ENCODE data around the gene GAB3.

GRCh38 chrX:154739952-154740465, 10.9 kb downstream of the GAB3 start:
- TF ChIP-seq, protein P1, sequence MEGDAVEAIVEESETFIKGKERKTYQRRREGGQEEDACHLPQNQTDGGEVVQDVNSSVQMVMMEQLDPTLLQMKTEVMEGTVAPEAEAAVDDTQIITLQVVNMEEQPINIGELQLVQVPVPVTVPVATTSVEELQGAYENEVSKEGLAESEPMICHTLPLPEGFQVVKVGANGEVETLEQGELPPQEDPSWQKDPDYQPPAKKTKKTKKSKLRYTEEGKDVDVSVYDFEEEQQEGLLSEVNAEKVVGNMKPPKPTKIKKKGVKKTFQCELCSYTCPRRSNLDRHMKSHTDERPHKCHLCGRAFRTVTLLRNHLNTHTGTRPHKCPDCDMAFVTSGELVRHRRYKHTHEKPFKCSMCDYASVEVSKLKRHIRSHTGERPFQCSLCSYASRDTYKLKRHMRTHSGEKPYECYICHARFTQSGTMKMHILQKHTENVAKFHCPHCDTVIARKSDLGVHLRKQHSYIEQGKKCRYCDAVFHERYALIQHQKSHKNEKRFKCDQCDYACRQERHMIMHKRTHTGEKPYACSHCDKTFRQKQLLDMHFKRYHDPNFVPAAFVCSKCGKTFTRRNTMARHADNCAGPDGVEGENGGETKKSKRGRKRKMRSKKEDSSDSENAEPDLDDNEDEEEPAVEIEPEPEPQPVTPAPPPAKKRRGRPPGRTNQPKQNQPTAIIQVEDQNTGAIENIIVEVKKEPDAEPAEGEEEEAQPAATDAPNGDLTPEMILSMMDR (IDR thresholded peaks at IDR 0.05; ENCODE audit: insufficient read depth, low read length) = no peak
- no peak for TF ChIP-seq SPI1 (IDR thresholded peaks at IDR 0.05; ENCODE audit: borderline replicate concordance, low read depth)
- TF ChIP-seq REST (IDR thresholded peaks at IDR 0.05; ENCODE audit: insufficient replicate concordance, low read depth) = no peak
- no peak for TF ChIP-seq GABPA (IDR thresholded peaks at IDR 0.05; ENCODE audit: low read depth)
